ENCODE data around the gene RNF144B. TPM values are rescaled to one million over a fixed set of nuclear protein-coding genes. Genes with fewer than 3 reads are reported as not detected.

The RNF144B gene
- total RNA-seq, 1 donor from 2014 or later = 14.1 TPM

- H3K36me3 ChIP-seq = no peaks in the 10 kb centered on the region
- peaks cover 13% of the 10 kb centered on the region for H3K4me1 ChIP-seq
- TF ChIP-seq CTCF (IDR thresholded peaks at IDR 0.05; ENCODE audit: borderline replicate concordance) = no peak
- DNase-seq = no peak
- H3K9me3 ChIP-seq (replicated peaks) = no peaks in the 10 kb centered on the region
- no peak overlapping the region for H3K27ac ChIP-seq (replicated peaks)
- no peak overlapping the region for H3K4me3 ChIP-seq
- intact Hi-C loops (cut with micrococcal nuclease) = no loop called here
- no peaks in the 10 kb centered on the region for H3K27me3 ChIP-seq (ENCODE audit: low read depth)
These were observed 49.2 kb downstream of the RNF144B start for GRCh38 chr6:18436341-18436740.

- Histone ChIP-seq H3K27me3 (ENCODE audit: low read depth) (no peaks in the 10 kb centered on the region), H3K27ac (replicated peaks) (no peak overlapping the region), H3K36me3 (no peaks in the 10 kb centered on the region), H3K4me1 (peaks cover 2% of the 10 kb centered on the region), H3K9me3 (replicated peaks) (no peaks in the 10 kb centered on the region), H3K4me3 (no peak overlapping the region)
- no peak for TF ChIP-seq CTCF (IDR thresholded peaks at IDR 0.05; ENCODE audit: borderline replicate concordance)
- DNase-seq = no peak
- intact Hi-C loops (cut with micrococcal nuclease) = no loop called here
These were observed 52.4 kb downstream of the RNF144B start for GRCh38 chr6:18439581-18439980.

- intact Hi-C loops (cut with micrococcal nuclease) = no loop called here
- TF ChIP-seq CTCF (IDR thresholded peaks at IDR 0.05; ENCODE audit: borderline replicate concordance) = no peak
- no peaks in the 10 kb centered on the region for H3K27me3 ChIP-seq (ENCODE audit: low read depth)
- H3K36me3 ChIP-seq = no peaks in the 10 kb centered on the region
- H3K4me3 ChIP-seq = no peak overlapping the region
- no peak overlapping the region for H3K27ac ChIP-seq (replicated peaks)
- DNase-seq = no peak
- no peaks in the 10 kb centered on the region for H3K9me3 ChIP-seq (replicated peaks)
- H3K4me1 ChIP-seq = peaks cover 12% of the 10 kb centered on the region
These were observed 54.3 kb downstream of the RNF144B start for GRCh38 chr6:18441251-18441979.

GRCh38 chr6:18444111-18444510 is 57.0 kb downstream of the RNF144B start:
- no peak for TF ChIP-seq CTCF (IDR thresholded peaks at IDR 0.05; ENCODE audit: borderline replicate concordance)
- H3K4me1 ChIP-seq = peaks cover 22% of the 10 kb centered on the region
- no peaks in the 10 kb centered on the region for H3K27me3 ChIP-seq (ENCODE audit: low read depth)
- intact Hi-C loops (cut with micrococcal nuclease) = no loop called here
- H3K4me3 ChIP-seq = no peak overlapping the region
- no peak for DNase-seq
- no peak overlapping the region for H3K27ac ChIP-seq (replicated peaks)
- H3K9me3 ChIP-seq (replicated peaks) = no peaks in the 10 kb centered on the region
- H3K36me3 ChIP-seq = no peaks in the 10 kb centered on the region

- no peak for TF ChIP-seq CTCF (IDR thresholded peaks at IDR 0.05; ENCODE audit: borderline replicate concordance)
- intact Hi-C loops (cut with micrococcal nuclease) = no loop called here
- no peaks in the 10 kb centered on the region for H3K27me3 ChIP-seq (ENCODE audit: low read depth)
- no peak for DNase-seq
- peaks cover 27% of the 10 kb centered on the region for H3K4me1 ChIP-seq
- no peaks in the 10 kb centered on the region for H3K36me3 ChIP-seq
- no peaks in the 10 kb centered on the region for H3K9me3 ChIP-seq (replicated peaks)
- no peak overlapping the region for H3K4me3 ChIP-seq
- no peak overlapping the region for H3K27ac ChIP-seq (replicated peaks)
These were observed 58.1 kb downstream of the RNF144B start for GRCh38 chr6:18445228-18445627.

Measured in left ventricle myocardium inferior (tissue), 1 donor.